UCSD-AML1 (cell line): ENCODE data around the gene BGLAP.
A peak's percentile ranks its signal among the peaks of the same experiment; 100 is the strongest.

ENCODE experiments used
- DNase-seq: peaks from one replicate; lab custom pipeline; 2025; ENCODE audit not compliant: unreplicated experiment; lab: John Stamatoyannopoulos, UW

BGLAP gene

DNA sequence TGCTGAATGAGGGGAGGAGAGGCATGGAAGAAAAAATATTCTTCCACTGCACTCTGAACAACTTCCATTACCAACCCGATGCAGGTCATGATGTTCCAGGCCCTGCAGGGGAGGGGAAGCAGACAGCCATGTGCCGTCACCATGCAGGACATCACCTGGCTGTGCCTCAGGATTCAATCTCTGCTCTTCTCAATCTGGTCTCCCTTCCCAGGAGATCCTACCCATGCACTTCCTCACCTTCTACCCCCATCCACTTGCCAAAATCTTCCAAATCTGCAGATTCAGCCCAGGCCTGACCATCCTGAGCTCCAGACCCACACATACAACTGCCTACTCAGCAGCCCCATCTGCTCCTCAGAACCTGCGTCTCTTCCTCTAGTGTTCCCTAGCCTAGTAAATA is 11.7 kb downstream of the BGLAP start:
- no peak for DNase-seq

DNA sequence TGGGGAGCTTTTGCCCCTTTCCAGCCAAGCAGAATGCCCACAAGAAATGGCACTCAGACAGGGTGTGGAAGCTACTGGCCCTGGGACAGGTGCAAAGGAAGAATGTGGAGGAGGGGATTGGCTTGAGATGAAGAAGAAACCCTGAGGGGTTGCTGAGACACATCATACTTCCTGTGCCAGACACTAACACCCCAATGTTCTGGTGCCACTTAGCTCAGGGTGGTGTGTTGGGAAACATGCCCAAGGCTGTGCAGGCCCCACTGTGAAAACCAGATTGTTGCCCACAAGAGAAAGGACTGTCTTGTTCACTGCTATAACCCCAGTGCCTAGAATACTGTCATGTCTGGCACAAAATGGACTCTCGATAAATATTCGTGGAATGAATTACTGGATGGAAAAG is 15.7 kb downstream of the BGLAP start:
- DNase-seq, result peak; percentile 49

DNA sequence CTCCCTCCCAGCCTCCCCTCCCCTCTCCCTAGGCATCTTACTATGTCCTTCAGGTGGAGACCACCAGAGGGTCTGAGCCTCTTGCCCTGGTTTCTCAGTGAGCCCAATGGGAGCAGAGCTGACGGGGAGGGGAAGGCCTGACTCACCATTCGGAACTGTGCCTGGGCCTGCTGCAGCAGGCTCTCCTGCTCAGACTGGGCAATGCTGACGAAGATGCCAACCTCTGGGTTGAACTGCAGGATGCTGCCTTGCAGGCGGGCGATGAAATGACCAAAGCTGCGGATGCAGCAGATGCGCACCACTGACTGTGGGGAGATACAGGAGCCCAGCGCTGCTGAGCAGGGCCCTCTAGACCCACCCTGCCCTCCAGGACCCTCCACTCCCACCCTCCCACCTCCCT is 16.9 kb downstream of the BGLAP start:
- no peak for DNase-seq

DNA sequence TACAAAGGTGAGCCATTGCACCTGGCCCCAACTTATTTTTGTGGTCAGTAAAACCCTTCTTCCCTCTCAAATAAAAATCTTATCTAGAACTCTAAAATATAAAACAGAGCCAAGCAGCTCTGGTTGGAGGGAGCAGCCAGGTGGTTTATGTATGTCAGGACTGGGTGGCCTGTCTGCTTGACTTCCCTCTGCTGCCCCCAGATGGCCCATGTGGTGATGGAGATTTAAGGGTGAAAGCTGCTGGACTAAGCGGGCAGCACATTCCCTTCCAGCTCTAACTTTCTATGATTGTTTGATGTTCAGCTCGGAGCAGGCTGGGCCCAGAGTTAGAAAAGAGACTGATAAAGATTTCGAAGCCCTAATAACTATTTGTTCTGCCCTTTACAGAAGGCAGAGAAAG is 17.8 kb downstream of the BGLAP start:
- DNase-seq, result peak; percentile 33

DNA sequence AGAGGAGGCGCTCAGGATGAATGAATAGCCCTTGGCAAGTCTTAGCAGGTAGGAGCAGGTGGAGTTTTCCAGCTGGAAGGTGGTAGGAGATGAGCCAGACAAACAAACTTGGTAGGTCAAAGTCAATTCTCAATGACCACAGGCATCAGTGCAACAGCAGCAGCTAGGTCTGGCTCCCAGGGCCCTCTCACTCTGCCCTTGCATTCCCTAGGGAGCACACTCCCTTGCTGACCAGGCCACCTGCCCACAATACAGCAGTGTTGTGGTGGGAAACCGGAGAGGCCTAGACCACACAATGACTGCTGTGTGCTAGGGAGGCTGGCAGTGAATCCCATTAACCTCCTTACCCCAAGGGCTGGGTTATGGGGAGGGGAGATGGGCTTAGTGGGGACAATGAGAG is 18.9 kb downstream of the BGLAP start:
- no peak for DNase-seq

DNA sequence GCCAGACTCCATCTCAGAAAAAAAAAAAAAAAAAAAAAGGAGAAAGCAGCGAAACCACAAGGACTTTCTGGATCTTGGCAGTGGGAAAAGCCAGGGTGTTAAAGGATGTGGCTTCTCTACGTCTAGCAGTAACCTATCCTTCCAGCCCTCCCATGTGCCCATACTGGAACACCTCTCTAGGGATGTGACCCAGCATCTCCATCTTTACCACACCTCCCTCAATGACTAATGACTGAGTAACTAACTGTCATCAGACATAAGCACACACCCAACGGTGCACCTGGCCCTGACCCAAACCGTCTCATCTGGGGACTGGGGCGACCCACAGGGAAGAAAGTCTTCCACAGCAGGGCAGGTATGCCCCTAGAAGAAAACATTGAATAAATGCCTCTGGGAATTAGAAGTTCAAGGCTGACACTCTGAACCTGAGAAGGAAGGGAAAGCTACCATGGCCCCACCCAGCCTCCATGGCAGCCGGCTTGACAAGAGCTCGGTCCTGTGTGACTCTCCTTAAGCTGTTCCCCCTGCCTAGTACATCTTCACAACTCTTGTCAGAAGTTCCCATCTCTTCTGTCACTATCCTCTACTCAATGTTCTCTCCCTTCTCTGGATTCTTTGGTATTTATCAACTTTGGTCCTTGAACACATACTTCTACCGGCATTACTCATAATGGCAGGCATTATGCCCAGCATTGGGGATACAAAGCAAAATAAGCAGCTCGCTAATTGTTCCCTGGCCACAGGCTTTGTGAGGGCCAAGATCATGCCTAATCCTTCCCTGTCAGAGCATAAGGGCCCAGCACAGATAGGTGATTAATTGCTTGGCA is 20.7 kb downstream of the BGLAP start:
- DNase-seq, result no peak

DNA sequence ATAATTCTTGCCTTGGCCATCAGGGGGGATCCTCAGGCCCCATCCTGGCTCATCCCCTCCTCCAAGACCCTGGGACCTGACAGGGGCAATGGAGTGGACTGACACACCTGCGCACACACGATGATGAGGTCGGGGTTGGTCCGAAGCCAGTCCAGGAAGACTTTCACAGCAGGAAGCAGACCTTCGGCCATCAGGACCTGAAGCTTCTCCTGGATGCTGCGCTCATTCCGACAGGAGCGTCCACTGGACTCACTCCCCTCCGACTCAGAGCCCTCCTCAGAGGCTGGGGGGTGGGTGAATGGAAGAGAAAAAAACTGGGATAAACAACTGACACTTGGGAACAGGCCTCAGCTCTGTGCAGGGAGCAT is 21.3 kb downstream of the BGLAP start:
- no peak for DNase-seq

DNA sequence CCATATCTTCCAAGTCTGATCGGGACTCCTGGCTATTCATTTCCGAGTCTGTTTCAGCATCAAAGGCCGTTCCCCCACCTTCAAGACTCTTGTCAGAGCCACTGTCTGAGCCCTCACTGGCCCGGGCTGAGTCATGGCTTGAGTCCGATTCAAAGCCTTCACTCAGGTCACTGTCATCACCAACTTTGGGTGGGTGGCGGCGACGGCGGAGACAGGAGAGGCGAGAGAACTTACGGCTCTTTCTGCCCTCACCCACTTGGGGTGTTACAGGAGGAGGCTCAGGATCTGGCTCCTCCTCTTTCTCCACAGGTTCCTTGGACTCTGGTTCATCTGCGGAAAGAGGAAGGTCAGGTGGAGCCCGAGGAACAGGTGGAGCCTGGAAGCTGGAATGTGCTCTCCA is 24.1 kb downstream of the BGLAP start:
- no peak for DNase-seq

DNA sequence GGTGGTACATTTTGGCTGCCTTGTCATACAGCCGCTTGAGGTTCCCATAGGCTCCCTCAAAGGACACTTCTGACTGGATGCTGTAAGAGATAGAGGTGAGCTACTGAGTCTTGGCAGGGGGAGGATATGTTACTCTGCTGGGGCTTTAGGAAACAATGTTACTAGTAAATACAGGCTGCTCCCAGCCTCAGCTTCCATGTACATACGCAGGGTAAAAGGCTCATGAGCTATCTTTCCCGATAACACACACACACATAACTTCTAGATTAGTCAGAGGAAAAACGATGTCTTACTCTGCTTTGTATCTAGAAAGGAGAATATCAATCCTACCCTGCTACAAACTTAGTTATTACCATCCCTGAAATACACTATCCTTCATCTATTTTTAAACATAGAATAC is 26.4 kb downstream of the BGLAP start:
- DNase-seq, result no peak

DNA sequence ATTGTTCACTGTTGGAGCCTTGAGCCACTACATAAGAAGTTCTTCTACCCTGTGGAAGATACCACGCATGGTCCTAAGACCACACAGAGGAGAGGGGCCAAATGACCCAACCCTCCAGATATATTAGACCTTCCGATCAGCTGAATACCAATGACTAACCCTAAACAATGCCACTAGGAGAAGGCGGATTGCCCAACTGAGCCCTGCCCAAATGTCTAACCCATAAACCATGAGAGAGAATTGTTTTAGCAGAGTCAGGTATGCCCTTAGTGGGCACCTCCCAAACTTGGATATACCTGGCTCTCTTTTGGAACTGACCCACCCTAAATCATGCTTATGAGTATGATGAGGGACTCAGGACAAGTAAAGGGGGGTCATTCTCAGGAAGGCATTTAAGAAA is 28.3 kb downstream of the BGLAP start:
- DNase-seq, result no peak

DNA sequence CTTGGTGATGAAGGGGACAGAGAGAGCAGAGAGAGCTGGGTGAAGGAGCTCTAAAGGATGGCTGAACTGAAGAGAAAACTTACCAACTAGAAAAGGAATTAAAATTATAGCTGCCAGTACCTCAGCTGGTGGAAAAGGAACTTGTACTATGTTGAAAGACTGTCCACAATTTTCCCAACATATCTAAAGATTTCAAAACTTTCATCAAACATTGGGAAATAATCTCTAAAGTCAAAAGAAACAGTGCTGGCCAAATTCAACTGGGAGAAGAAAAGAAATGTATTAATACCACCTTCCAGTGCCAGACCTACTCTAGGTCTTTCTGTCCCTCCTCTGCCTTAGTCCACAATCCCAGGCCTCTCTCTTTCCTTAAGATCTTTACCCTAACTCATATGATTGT is 34.5 kb downstream of the BGLAP start:
- no peak for DNase-seq

DNA sequence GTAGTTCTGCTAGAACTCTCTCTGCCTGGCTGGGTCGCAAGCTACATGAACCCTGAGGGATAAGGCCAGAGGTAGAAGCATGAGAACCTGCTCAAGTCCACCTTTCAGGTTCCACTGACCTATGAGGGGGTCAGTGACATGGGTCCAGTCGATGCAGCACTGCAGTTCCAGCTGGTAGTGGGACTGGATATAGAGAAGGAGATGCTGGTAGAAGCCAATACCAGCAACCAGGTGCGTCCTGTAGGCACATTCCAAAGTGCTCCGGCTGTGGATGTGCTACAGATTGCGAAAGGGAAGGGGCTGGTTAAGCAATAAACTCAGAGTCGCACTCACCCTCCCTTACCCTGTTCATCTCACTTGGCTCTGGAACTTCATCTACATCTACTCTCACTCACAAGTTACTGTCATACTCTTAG is 35.0 kb downstream of the BGLAP start:
- DNase-seq, result no peak

DNA sequence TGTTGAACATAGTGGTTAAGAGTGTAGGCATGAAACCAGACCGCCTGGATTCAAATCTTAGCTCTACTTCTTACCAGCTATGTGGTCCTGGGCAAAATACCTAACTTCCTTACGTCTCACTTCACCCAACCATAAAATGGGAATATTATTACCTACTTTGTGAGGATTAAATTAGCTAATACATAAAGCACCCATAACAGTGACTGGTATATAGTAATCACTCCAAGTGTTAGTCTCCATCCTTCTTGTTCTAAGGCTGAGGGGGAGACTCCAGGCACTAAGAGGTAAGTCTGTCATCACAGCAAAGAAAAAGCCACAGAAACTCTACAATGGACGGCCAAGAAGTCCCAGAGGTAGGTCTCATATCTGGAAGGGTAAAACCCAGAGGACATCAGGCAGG is 37.9 kb downstream of the BGLAP start:
- no peak for DNase-seq

DNA sequence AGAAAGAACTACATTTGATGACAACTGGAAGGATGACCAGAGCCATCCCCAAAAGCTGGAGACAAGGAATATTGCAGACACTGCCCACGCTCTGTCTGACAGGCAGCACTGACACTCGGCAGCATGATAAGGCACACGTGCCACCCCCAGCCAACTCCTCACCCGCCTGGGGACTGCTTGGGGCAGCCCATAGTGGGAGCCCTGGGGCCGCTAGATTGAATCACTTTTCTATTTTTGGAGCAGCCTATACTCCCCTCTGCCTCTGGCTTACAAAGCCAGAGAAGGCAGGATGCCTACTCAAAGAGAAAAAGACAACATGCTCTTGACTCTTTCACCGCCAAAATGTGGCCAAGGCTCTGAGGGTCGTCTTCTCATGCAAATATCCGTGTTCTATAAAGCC is 39.3 kb downstream of the BGLAP start:
- peak; percentile 42 for DNase-seq

DNA sequence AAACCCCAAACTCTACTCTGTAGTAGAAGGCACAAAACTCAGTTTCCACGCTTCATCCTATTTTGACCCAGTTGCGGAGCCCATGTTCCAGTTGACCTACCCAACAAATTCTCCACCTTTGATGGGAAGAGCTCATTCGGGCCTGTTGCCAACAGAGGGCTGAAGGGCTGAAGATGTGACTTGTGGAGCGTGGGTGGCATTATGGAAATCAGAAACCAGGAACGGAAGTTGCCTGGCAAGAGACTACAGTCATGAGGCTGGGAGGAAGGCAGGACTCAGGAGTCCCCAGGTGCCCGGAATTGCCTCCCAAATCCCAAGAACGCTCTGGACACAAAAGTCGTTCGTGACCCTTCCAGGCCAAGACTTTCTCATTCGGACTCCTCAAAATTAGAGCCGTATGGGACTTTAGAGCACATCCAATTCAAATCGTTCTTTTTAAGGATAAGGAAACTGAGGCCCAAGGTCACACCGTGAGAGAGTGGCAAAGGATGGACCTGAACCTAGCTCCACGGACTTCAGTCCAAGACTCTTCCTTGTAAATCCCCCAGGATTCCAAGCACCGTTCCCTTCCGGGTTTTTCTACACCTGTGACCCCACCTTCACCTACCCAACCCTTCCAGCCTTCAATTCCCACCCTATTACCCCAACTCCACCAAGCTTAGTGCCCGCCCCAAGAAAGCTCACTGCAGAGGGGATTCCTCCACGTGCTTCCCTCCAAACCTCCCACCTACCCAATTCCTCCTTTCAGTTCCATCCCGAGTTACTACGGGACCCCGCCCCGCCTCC is 39.9 kb downstream of the BGLAP start:
- peak; percentile 20 for DNase-seq

DNA sequence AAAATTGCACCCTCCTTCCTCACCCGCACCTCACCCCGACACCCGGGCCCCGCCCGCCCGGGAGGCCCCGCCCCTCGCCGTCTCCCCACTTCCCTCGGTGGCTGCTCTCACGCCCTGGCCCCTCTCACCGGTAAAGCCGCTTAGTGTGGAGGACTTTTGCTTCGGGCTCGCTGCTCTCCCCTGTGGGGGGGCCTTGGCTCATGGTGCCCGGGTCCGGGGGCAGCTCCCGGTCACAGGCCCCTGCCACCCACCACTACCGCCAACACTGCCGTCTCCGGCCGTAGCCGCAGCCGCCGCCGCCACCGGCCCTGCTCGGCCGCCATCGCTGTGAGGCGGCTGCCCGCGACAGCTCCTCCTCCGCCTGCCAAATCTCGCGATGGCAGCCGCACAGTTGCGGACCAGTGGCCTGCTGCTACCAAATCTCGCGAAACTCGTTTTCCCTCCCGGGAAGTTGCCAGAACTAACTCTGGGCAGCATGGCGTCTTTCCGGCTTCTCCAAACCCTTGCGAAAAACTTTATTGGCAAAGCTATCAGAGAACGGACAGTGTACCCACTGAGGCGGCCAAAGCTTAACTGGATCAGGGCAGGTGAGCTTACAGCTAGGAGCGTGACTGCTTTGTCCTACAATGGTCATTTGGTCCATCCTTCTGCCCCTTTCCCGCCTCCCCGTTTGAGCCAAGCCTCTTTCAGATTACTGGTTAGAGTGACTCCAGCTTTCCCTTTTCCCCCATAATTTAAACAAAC is 40.7 kb downstream of the BGLAP start, which contains the start of gene SMG5:
Gene SMG5 (minus strand): TSS at position 347 of the 744 bp plus-strand sequence. CDS start 145 bp downstream, at position 202.
- peak; percentile 94 for DNase-seq

DNA sequence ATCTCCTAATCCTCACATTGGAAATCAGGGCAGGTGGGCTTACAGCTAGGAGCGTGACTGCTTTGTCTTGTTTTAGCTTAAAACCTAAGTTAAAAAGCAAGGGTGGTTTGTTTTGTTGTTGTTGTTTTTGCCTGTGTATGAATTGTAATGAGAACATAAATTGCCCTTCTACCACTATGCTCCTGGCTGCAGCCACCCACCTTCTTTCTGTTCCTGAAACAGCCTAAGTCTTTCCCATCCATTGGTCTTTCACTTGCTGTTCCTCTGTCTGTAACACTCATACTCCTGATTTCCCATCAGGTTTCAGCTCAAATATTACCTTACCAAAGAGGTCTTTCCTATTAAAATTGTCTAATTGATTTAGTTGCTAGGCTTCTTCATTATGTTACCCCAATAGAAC is 41.5 kb downstream of the BGLAP start:
- no peak for DNase-seq

DNA sequence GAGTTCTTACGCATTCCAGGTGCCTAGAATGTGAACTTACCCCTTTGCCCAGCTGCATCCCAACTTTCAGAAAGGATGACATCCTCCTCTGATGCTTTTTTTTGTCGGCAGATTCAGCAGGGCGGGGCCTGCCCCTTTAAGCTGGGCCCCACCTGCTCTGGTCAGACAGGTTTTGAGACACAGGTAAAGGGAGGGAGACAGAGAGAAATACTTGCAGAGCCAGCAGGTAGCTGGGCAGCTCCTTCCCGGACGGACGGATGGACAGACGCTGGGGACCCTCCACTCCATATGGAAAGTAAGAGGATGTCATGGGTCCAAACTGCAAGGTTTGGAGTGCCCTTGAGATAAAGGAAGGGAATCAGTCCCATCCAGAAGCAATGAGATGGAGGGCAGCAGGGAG is 42.1 kb downstream of the BGLAP start, which contains the start of gene TMEM79:
Gene TMEM79 (plus strand): TSS at position 214 of the 400 bp plus-strand sequence. CDS start 902 bp downstream, outside the sequence.
- no peak for DNase-seq

DNA sequence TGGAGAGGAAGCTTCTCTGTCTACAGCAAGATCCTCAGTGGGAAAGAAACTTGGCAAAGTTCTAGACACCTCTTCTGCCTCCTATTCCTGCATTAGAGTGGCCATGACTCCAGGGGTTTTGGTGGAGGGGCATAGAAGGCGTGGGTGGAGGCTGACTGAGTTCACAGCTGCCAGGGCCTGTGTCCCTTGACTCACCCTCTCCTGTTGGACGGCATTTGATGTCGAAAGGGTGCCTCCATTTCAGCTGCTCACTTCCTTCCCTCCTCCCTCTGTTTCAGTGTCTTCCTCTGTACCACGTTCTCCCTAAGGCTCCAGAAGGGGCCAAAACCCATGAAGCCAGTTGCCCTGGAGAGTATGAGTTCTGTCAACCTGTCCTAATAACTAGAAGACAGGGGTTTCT is 42.8 kb downstream of the BGLAP start:
- DNase-seq, result no peak

DNA sequence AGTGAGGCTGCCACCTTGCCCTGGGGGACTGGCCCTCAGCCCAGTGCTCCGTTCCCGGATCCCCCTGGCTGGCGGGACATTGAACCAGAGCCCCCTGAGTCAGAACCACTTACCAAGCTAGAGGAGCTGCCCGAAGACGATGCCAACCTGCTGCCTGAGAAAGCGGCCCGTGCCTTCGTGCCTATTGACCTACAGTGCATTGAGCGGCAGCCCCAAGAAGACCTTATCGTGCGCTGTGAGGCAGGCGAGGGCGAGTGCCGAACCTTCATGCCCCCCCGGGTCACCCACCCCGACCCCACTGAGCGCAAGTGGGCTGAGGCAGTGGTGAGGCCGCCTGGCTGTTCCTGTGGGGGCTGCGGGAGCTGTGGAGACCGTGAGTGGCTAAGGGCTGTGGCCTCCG is 43.5 kb downstream of the BGLAP start:
- no peak for DNase-seq

DNA sequence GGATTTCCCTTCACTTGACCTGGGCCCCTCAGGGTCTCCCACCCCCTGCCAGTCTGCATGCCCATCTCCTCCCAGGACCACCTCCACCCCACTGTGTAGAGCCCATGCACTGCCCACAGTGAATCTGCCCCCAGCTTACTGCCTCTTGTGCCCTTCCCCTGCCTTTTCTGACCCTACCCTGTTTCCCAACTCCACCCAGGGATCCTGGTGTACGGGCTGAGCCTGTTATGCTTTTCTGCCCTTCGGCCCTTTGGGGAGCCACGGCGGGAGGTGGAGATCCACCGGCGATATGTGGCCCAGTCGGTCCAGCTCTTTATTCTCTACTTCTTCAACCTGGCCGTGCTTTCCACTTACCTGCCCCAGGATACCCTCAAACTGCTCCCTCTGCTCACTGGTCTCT is 44.1 kb downstream of the BGLAP start:
- DNase-seq, result no peak

DNA sequence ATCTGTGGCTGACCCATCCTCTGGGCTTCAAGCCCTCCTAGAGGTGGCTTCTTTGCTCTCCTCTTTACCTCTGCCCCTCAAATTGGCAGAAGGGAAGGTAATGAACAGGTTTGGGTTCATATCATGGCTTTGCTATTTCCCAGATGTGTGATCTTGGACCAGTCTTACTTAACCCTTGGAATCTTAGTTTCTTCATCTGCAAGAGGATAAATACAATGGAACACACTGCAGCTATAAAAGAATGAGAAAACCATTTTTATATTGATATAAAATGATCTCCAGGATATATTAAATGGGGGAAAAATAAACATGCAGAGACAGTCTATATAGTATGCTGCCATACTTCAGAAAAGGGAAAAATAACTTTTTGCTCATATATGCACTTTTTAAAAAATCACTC is 47.9 kb downstream of the BGLAP start:
- no peak for DNase-seq
